Right lung (tissue), 5 donors: Measurements from ENCODE around the gene CSE1L. TPM values are rescaled to one million over a fixed set of nuclear protein-coding genes. Genes with fewer than 3 reads are reported as not detected.
"Not testable (repeated sequence)": the region's sequence is repeated elsewhere in the genome, so short reads cannot be mapped to it uniquely, and the experiment has no call there.

Experiments
- DNase-seq, 2 donors: peaks; one replicate each; pipeline ENCODE4 v3.0.0-alpha.2; 2013
- polyA plus RNA-seq, 5 donors: library from polyadenylated mRNA; unstranded; fragments of 120-200 nt; gene quantifications; one replicate each; pipeline versions ENCODE4 v1.2.1 to v1.2.3, GENCODE V29; 2013; ENCODE audit warnings: inconsistent platforms in 1 of 5, low replicate concordance in 1 of 5; ENCODE audit not compliant: insufficient read length in 5 of 5, insufficient read depth in 1 of 5

CSE1L gene
- polyA plus RNA-seq, 5 donors, result 67.4 to 101 (median 84.6) TPM

GRCh38 chr20:49054056-49054643, 8.0 kb downstream of the CSE1L start:
- no peak for DNase-seq

- no peak for DNase-seq
Observed at GRCh38 chr20:49063279-49063678, 17.2 kb downstream of the CSE1L start.

GRCh38 chr20:49074521-49074920, 28.4 kb downstream of the CSE1L start:
- no peak for DNase-seq

GRCh38 chr20:49078310-49078709, 32.2 kb downstream of the CSE1L start:
- DNase-seq, result no peak

- DNase-seq, result not testable (repeated sequence)
Observed at GRCh38 chr20:49082295-49082694, 36.2 kb downstream of the CSE1L start.

- no peak for DNase-seq
Observed at GRCh38 chr20:49091104-49091503, 45.0 kb downstream of the CSE1L start.

- DNase-seq, result no peak
Observed at GRCh38 chr20:49091762-49092161, 45.6 kb downstream of the CSE1L start.

- DNase-seq, result no peak
Observed at GRCh38 chr20:49096203-49096730, 50.2 kb downstream of the CSE1L start.

- no peak for DNase-seq
Observed at GRCh38 chr20:49097159-49097558, 51.0 kb downstream of the CSE1L start.

- DNase-seq, result no peak
Observed at GRCh38 chr20:49098136-49098535, 52.0 kb downstream of the CSE1L start.

GRCh38 chr20:49099011-49099410, 52.9 kb downstream of the CSE1L start:
- no peak for DNase-seq

GRCh38 chr20:49100292-49100691, 54.2 kb downstream of the CSE1L start:
- not testable (repeated sequence) for DNase-seq

- no peak for DNase-seq
Observed at GRCh38 chr20:49100972-49101371, 54.9 kb downstream of the CSE1L start.

- DNase-seq, result no peak
Observed at GRCh38 chr20:49103019-49103418, 56.9 kb downstream of the CSE1L start.

- no peak for DNase-seq
Observed at GRCh38 chr20:49103647-49104364, 57.7 kb downstream of the CSE1L start.

- no peak for DNase-seq
Observed at GRCh38 chr20:49104365-49104648, 58.2 kb downstream of the CSE1L start.

GRCh38 chr20:49104979-49105547, 59.0 kb downstream of the CSE1L start:
- not testable (repeated sequence) for DNase-seq

- no peak for DNase-seq
Observed at GRCh38 chr20:49106328-49106727, 60.2 kb downstream of the CSE1L start.

- DNase-seq, result no peak
Observed at GRCh38 chr20:49110767-49111694, 64.9 kb downstream of the CSE1L start.

GRCh38 chr20:49112596-49113274, 66.6 kb downstream of the CSE1L start:
- no peak for DNase-seq

- DNase-seq, result no peak
Observed at GRCh38 chr20:49115564-49115963, 69.5 kb downstream of the CSE1L start.

GRCh38 chr20:49118307-49118706, 72.2 kb downstream of the CSE1L start:
- DNase-seq, result no peak
